ENCODE results near the gene SIVA1.
A peak's percentile ranks its signal among the peaks of the same experiment; 100 is the strongest.

The SIVA1 gene

DNA sequence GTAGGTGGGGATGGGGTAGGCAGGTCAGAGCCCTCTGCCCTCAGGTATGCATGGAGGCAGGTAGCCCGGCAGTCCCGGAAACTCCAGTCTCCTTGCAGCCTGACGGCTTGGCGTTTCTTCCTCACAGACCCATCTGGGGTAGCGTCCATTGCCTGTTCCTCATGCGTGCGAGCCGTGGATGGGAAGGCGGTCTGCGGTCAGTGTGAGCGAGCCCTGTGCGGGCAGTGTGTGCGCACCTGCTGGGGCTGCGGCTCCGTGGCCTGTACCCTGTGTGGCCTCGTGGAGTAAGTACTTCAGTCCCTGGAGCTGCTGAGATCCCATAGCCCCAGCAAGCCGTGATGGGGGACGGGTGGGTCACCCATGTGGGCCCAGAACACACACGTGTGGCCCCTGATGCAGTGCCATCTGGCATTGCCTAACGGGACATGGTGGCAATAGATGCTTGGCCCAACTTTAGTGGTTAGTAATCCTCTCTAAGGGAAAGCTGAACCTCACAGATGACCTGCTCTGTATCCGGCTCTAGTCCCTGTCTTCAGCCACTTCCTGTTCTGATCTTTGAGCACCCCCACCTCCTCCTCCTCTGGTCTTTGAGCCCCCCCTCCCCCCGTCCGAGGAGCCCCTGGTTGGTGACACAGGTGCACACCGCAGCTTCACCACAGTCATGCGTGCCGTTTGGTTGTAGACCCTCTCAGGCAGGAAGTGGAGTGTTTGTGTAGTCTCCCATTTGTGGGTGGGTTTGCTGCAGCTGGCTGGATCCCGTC, 3.7 kb downstream of the SIVA1 start:
- H4K20me1 ChIP-seq (ENCODE audit: insufficient read depth, low read length), result peaks cover 79% of the 10 kb centered on the region
- no peak for TF ChIP-seq EZH2 (IDR thresholded peaks at IDR 0.05; ENCODE audit: borderline replicate concordance, low read depth, low read length, severe bottlenecking)
- TF ChIP-seq, protein P1, sequence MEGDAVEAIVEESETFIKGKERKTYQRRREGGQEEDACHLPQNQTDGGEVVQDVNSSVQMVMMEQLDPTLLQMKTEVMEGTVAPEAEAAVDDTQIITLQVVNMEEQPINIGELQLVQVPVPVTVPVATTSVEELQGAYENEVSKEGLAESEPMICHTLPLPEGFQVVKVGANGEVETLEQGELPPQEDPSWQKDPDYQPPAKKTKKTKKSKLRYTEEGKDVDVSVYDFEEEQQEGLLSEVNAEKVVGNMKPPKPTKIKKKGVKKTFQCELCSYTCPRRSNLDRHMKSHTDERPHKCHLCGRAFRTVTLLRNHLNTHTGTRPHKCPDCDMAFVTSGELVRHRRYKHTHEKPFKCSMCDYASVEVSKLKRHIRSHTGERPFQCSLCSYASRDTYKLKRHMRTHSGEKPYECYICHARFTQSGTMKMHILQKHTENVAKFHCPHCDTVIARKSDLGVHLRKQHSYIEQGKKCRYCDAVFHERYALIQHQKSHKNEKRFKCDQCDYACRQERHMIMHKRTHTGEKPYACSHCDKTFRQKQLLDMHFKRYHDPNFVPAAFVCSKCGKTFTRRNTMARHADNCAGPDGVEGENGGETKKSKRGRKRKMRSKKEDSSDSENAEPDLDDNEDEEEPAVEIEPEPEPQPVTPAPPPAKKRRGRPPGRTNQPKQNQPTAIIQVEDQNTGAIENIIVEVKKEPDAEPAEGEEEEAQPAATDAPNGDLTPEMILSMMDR (IDR thresholded peaks at IDR 0.05; ENCODE audit: borderline replicate concordance, extremely low read depth, low read length, poor library complexity, severe bottlenecking), result no peak
- no peaks in the 10 kb centered on the region for H3K27me3 ChIP-seq (ENCODE audit: insufficient read depth, low read length, poor library complexity)
- peak overlapping the region; percentile 35 for H3K9ac ChIP-seq (ENCODE audit: low read depth, low read length)
- DNase-seq (peak; percentile 82), ATAC-seq (ENCODE audit: insufficient read depth, low read depth) (peak; percentile 18)
- H3K79me2 ChIP-seq (ENCODE audit: insufficient read depth, low read length), result peaks cover 75% of the 10 kb centered on the region
- H3K4me2 ChIP-seq (ENCODE audit: insufficient read depth, low read length), result peak overlapping the region; percentile 86
- H2AFZ ChIP-seq (ENCODE audit: low read depth, low read length), result no peak overlapping the region
- peak overlapping the region; percentile 72 for H3K27ac ChIP-seq (ENCODE audit: low read length)
- peaks cover 74% of the 10 kb centered on the region for H3K36me3 ChIP-seq (ENCODE audit: insufficient read depth, low read length)
- no peaks in the 10 kb centered on the region for H3K9me3 ChIP-seq (ENCODE audit: insufficient read depth, low read length, severe bottlenecking)
- H3K4me3 ChIP-seq (ENCODE audit: low read depth in 1 of 2, low read length in 2 of 2), result 0 out of 4 replicates have a peak overlapping the region, but pooled peaks of 1 of the 2 experiments have one; percentile 33
- peaks cover 53% of the 10 kb centered on the region for H3K4me1 ChIP-seq (ENCODE audit: insufficient read depth, low read length)

DNA sequence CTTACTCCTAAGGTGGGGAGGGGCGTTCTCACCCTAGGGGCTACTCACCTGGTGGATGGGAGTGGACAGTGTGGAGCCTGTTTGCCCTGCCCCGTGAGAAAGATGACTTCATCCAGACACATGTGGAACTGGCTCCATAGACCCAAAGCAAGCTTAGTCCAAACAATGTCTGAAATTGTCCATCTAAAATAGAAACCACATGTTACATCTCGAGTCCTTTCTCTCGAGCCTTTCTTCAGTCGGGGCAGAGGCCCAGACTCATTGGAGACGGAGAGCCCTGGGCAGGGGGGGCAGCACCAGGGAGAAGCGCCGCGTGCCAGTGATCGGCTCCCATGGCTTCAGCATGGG, 4.3 kb downstream of the SIVA1 start:
- Histone ChIP-seq H3K9ac (ENCODE audit: low read depth, low read length) (peak overlapping the region; percentile 35), H3K79me2 (ENCODE audit: insufficient read depth, low read length) (peaks cover 72% of the 10 kb centered on the region)

GRCh38 chr14:104757681-104758392, 4.9 kb downstream of the SIVA1 start:
- no peaks in the 10 kb centered on the region for H3K9me3 ChIP-seq (ENCODE audit: insufficient read depth, low read length, severe bottlenecking)
- DNase-seq (no peak), ATAC-seq (ENCODE audit: insufficient read depth, low read depth) (no peak)
- peaks cover 79% of the 10 kb centered on the region for H4K20me1 ChIP-seq (ENCODE audit: insufficient read depth, low read length)
- no peak overlapping the region for H2AFZ ChIP-seq (ENCODE audit: low read depth, low read length)
- TF ChIP-seq, protein P1 (IDR thresholded peaks at IDR 0.05; ENCODE audit: borderline replicate concordance, extremely low read depth, low read length, poor library complexity, severe bottlenecking), result no peak
- no peak for TF ChIP-seq EZH2 (IDR thresholded peaks at IDR 0.05; ENCODE audit: borderline replicate concordance, low read depth, low read length, severe bottlenecking)
- H3K4me1 ChIP-seq (ENCODE audit: insufficient read depth, low read length), result peaks cover 45% of the 10 kb centered on the region
- H3K4me2 ChIP-seq (ENCODE audit: insufficient read depth, low read length), result peak overlapping the region; percentile 86; the same call in 1 of the 2 replicates
- peaks cover 72% of the 10 kb centered on the region for H3K79me2 ChIP-seq (ENCODE audit: insufficient read depth, low read length)
- peaks cover 77% of the 10 kb centered on the region for H3K36me3 ChIP-seq (ENCODE audit: insufficient read depth, low read length)
- no peaks in the 10 kb centered on the region for H3K27me3 ChIP-seq (ENCODE audit: insufficient read depth, low read length, poor library complexity)
- peak overlapping the region; percentile 35 for H3K9ac ChIP-seq (ENCODE audit: low read depth, low read length)
- H3K4me3 ChIP-seq (ENCODE audit: low read depth in 1 of 2, low read length in 2 of 2), result no peak overlapping the region
- peak overlapping the region; percentile 72 for H3K27ac ChIP-seq (ENCODE audit: low read length)

More for the DNA sequence above, 4.3 kb downstream of the SIVA1 start:
- Histone ChIP-seq H3K27me3 (ENCODE audit: insufficient read depth, low read length, poor library complexity) (no peaks in the 10 kb centered on the region), H4K20me1 (ENCODE audit: insufficient read depth, low read length) (peaks cover 79% of the 10 kb centered on the region), H3K4me1 (ENCODE audit: insufficient read depth, low read length) (peaks cover 47% of the 10 kb centered on the region), H3K27ac (ENCODE audit: low read length) (peak overlapping the region; percentile 72), H3K4me2 (ENCODE audit: insufficient read depth, low read length) (peak overlapping the region; percentile 86), H2AFZ (ENCODE audit: low read depth, low read length) (no peak overlapping the region), H3K4me3 (ENCODE audit: low read depth in 1 of 2, low read length in 2 of 2) (no peak overlapping the region), H3K9me3 (ENCODE audit: insufficient read depth, low read length, severe bottlenecking) (no peaks in the 10 kb centered on the region), H3K36me3 (ENCODE audit: insufficient read depth, low read length) (peaks cover 77% of the 10 kb centered on the region)
- no peak for TF ChIP-seq EZH2 (IDR thresholded peaks at IDR 0.05; ENCODE audit: borderline replicate concordance, low read depth, low read length, severe bottlenecking)
- TF ChIP-seq, protein P1 (IDR thresholded peaks at IDR 0.05; ENCODE audit: borderline replicate concordance, extremely low read depth, low read length, poor library complexity, severe bottlenecking), result no peak
- ATAC-seq (ENCODE audit: insufficient read depth, low read depth) (no peak), DNase-seq (no peak)

Measured in DND-41 (cell line).